Activated CD4-positive, alpha-beta T cell treated with anti-CD3 and anti-CD28 coated beads, Interleukin-2, amount 50 U/mL, for 48 hours (primary cell): ENCODE results near the gene DLX4.

Source experiments
- DNase-seq, 2 experiments: peaks; one replicate each; pipeline ENCODE4 v3.0.0-alpha.2; 2020

Gene DLX4

DNA sequence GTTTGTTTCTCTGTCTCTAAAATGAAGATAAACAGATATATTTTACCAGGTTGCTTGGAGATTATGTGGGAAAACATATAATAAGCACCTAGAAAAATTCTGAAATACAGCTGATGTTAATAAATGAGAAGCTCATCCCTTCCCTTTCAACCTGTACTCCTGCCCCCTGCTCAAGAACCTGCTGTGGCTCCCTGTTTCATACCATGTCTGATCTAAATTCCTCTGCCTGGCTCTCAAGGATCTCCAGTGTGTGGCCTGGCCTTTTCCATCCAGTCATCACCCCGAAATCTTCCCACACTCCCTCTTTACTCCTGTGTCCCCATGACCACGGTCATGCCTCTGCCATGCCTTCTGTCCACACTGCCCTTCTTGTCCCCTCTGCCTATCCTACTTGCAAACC is 19.4 kb upstream of the DLX4 start:
- no peak for DNase-seq

DNA sequence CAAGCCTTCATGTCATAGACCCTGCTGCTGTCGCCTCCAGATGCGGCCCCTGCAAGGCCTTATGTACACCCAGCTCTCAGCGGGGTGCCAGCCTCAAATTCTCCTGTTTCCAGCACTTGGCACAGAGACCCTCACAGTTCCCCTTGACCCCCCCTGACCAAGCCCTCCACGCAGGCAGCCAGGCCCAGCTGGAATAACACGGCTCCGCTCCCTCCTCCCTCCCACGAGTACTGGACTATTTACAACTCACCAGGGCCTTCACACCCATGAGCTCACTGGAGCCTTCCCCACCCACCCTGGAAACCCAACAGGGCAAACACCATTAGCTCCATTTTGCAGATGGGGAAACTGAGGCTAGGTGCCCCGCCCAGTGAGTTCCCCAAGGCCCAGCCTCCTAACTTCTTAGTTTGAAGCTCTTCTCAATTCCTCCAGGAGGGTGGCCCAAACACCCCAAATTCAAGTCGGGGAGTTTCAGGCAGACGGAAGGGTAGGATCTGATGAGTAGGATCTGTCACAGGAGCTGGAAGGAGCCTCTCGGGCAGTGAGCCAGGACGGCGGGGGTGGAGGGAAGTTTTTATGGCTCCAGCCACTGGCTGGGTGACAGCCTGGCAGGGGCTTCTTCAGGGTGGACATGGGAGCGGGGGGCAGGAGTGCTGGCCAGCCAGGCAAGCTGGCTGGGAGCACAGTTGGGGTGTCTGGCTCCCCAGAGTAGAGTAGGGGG is 17.5 kb upstream of the DLX4 start:
- DNase-seq, result no peak

DNA sequence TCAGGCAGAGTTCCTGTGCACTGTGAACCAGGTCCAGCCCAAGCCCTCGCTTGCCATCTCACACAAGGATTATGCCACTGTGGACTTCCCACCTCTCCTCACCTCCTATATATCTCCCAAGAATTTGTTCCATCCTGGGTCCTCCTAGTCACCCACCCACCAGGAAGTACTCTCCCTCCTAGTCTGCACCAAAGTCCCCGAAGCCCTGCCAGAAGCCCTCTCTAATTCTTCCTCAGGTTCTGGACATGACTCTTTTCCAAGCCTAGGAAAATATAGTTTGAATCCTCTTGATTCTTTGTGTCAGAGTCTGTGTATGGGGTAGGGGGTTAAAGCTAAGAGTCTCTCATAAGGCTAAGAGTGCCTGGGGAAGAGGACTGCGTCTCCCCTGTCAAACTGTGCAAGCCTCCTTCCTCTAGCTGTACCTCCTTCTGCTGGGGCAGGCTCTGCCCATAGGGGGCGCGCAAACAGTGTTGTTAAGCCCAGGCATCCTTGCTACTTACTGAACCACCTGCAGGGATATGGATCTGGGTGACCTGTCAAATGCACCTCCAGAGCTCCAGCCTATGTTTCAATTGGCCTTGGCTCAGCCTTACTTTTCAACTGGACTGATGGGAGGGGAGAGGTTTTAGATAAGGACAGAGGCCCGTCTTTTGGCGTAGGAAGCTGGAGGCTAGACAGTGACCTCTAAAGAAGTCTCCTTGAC is 16.6 kb upstream of the DLX4 start:
- DNase-seq, result peak; percentile 87 to 90

DNA sequence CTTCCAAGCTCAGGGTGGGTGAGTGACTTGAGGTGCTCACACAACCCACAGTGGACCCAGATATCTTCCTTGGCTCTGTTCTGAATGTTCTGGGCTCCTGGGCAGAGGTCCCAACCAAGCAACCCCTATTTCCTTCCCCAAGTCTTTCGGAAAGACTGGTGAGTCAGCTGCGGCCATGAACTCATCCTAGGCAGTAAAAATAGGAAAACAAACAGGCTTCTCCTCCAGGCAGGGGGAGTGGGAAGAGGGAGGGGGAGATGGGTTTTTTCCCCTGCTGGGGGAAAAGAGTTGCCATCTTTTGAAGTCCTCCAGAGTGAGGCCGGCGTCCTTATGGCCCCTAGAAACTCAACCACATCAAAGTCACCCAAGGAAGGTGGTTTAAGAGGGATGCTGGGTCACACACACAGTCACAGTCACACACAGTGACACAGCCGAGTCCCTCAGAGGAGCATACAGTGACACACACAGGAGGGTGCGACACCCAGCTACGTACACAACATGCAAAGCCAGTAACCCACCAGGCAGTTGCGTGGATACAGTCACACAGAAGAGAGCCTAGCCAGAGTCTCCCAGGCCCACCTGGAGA is 16.0 kb upstream of the DLX4 start:
- no peak for DNase-seq

DNA sequence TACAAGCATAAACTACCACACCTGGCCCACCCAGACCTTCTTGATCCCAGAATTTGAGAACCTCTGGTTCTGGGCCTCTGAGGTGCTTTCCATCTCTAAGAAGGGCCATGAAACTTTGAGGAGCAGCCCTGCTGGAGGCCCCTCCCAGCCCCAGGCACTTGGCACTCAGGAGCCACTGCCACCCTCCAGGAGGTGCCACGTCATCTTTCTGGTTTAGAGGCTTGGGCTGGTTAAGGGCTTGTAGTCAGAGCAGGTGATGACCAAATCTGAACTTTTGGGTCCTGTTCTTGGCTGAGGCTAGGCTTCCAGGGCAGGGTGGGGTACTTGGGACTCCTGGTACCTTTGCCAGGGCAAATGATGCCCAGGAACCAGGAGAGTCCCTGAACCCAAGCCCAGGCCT is 13.8 kb upstream of the DLX4 start:
- no peak for DNase-seq

DNA sequence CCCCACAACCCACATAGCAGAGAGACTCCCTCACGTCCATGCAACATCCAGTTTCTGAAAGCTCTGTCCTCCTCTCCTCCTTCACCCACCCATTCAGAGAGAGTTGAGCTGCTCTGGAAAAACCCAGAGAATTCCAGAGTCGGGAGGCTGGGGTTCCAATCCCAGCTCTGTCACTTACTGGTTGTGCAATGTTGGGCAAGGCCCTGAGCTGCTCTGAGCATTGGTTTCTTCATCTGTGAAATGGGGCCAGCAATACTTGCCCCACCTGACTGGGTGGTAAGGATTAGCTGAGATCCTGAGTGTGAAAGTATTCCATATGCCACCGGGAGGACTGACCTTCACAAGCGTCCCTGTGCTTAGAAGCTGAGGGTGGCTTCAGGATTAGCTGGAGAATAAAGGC is 12.2 kb upstream of the DLX4 start:
- DNase-seq, result no peak

DNA sequence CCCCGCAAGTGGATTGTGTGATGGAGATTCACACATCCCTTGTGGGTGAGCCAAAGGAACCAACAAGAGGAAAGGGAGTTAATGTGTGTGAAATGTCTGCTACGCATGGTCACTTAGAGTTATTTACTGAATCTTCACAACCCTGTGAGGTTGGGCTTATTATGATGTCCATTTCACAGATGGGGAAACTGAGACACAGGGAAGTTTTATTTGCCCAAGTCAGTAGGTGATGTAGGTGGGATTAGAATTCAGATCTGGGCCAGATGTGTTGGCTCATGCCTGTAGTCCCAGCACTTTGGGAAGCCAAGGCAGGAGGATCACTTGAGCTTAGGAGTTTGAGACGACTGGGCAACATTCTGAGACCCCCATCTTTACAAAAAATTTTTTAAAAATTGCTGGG is 11.6 kb upstream of the DLX4 start:
- no peak for DNase-seq

DNA sequence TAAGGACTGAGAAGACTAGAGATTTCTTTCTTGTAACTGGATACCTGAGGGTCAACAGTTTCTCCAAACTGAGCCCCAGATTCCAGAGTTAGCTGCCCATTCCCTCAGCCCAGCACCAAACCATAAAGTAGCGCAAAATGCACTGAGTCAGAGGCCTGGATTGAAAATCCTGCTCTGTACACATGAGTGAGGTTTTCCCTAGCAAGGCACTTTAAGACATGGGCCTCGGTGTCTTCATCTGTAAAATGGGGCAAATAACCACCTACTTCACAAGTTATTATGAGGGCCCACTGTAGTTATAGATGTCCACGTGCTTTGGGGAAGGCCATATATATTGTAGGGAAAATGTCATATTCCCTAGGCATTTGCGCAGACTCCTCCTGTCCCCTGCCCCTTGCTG is 10.3 kb upstream of the DLX4 start:
- no peak for DNase-seq

DNA sequence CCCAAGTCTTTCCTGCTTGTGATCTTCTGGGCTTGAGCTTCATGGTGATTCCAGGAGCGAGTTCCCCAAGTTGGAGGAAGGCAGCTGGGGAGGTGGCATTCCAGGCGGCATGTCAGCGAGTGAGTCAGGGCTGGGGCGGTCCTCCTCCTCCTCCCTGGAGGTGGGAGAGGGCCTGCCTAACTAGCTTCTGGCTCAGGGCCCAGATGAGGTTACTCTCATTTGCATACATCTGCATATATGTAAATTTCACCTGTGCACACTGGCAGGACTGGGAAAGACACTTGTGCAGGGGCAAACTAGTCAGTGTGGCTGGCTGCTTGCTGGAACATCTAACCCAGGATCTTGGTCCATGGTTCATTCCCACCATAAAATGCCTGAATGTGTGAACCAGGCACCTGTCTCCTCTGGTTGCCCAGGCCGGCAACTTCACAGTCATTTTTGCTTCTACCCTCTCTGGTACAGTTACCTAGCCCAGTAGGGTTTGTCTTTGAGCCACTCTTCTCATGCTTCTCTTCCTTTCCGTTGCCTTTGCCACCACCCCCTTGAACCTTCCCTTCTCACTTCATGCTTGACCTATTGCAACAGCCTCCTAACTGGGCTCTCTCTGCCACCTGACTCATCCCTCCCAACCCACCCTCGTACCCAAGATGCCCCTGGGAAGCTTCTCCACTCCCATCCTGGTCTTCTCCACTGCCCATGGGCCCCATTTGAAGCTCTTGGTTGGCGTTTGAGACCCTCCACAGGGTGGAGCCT is 9.6 kb upstream of the DLX4 start:
- no peak for DNase-seq

DNA sequence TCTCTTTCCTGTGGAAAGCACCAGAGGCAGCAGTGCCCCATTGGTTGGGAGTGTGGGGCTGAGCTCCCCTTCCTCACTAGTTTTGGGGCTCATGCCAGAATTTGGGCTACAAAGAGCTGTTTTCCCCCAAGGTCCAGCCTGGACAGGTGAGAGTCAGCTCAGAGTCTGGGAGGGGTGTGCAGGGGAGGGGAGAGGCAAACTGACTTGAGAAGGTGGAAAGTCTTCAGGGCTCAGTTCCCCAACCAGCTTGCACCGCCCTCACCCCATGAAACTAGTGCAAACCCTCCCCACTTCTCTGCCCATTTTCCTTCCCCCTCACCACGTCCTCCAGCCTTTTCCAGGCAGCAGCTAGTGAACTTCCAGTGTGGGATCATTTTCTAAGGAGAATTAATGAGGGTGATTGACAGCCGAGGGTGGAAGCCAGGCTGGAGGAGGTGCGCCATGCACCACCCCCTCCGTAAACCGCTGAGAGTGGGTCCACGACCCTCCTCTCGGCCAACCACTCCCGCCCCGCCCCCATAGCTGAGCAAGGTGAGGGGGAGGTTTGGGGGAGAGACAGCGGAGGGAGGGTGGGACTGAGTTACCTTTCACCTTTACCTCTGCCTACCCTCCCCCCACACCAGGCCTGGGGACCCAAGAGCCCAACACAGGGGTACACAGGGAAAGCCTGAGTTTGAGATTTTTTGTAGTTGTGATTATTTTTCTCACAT is 6.2 kb upstream of the DLX4 start:
- no peak for DNase-seq

DNA sequence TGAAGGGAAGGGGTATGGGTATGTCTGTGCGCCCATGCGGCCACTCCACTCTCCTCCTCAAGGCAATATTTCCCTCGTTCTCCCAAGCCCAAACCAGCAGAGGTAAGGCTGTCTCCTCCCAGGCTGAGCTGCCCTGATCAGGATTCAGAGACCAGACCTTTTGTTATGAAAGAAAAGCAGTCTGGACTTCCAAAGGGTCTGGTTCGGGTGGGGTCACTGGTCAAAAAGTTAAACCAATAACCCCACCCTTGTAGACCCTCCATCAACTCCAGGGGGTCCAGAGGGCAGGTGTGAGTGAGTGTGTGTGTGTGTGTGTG is 5.7 kb upstream of the DLX4 start:
- no peak for DNase-seq

DNA sequence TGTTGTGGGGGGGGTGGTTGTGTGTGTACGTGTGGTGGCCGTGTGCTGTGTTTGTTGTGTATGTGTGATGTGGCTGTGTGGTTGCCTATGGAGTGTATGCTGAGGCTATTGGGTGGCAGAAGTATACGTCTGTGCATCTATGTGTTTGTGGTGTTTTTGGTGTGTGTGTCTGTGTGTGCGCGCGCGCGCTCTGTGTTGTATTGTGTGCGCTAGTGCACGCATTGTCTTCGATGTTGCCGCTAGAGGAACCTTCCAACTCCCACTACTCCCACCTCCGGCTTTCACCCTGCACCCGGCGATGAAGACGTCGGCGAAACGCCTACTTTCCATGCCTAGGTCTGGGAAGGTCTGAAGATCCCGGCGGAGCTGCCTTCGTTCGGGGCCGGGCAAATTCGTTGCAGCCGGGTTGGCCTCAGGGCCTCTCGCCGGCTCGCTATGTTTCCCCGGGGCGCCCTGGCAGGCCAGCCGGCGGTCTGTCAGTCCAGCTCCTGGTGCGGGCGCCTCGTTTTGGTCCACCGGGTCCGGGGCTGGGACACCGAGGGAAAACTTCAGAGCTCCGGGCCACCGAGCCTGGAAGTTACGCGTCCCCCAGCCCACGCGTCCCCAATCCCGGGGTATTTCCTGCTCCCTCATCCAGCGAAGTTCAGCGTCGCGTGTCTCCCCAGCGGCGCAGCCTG is 5.2 kb upstream of the DLX4 start:
- no peak for DNase-seq

DNA sequence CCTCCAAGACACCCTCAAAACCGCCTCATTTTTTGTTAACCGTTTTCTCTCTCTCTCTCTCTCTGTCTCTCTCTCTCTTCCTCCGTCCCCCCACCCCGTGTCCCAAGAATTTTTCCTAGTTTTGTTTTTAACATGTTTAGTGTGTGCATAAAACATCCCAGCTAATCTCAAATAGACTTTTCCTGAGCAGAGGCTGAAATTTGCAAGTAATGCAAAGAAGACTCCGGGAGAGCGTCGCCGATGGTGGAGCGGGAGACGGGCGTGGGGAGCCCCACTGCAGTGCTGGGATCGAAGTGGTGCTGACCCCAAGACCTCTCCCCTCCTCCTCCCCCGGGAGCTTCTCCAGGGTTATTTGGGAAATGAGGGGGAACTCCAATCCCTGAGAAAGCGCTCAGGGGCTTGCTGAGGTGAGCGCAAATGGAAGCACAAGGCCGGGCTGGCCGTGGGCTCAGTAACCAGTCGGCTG is 4.7 kb upstream of the DLX4 start:
- no peak for DNase-seq

DNA sequence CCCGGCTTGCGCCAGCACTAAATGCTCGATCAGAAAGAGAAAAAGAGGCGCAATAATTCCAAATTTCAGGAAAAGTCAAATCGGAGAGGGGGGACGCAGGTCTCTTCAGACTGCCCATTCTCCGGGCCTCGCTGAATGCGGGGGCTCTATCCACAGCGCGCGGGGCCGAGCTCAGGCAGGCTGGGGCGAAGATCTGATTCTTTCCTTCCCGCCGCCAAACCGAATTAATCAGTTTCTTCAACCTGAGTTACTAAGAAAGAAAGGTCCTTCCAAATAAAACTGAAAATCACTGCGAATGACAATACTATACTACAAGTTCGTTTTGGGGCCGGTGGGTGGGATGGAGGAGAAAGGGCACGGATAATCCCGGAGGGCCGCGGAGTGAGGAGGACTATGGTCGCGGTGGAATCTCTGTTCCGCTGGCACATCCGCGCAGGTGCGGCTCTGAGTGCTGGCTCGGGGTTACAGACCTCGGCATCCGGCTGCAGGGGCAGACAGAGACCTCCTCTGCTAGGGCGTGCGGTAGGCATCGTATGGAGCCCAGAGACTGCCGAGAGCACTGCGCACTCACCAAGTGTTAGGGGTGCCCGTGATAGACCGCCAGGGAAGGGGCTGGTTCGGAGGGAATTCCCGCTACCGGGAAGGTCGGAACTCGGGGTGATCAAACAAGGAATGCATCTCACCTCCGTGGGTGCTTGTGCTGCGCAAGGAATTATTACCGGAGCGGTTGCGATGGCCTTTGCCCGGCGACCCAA is 4.0 kb upstream of the DLX4 start:
- DNase-seq, result peak; percentile 28 to 36

DNA sequence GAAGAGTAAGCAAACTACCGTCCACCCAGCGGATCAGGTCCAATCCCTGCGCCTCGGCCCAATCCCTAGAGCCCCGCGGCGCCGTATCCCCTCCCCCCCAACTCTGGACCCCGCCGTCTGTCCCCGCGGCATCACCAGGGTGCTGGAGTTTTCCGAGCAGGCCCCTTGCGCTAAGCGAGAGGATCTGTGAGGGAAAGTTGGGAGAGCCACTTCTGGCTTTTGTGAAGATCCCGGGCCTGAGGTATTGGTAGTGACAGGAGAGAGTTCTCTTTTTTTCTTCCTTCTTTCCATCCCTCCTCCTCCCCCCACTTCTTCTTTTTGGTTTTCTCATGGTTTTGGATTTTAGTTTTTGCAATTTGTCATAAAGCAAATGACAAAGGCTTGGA is 3.5 kb upstream of the DLX4 start:
- DNase-seq, result no peak

DNA sequence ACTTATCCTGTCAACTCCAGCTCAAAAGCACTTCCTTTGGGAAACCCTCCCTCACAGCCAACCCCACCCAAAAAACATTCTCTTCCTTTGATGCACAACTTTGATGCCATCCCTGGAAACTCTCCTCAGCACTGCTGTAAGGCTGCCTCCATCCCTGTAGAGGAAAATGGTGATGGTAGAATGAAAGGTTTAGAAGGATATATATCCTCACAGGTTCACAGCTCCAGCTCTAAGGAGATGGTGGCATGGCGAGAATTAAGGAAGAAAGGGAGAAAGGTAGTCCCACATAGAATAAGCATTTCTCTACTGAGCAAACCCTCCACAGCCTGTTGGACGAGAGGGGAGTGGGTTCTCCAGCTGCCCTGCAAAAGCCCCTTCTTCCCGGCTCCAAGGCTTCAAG is 2.2 kb upstream of the DLX4 start:
- no peak for DNase-seq

DNA sequence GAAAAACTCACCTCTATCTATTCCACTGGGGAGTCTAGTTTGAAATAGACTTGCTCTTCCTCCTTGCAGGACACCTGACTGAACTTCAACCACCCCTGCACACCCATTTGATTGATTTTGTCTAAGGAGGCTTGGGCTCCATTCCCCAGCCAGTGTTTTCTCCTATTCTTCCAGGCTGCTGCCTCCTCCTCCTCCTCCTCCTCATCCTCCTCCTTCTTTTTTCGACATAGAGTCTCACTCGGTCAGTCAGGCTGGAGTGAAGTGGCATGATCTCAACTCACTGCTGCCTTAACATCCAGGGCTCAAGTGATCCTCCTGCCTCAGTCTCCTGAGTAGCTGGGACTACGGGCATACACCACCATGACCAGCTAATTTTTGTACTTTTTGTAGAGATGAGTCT is 1.8 kb upstream of the DLX4 start:
- DNase-seq, result no peak

DNA sequence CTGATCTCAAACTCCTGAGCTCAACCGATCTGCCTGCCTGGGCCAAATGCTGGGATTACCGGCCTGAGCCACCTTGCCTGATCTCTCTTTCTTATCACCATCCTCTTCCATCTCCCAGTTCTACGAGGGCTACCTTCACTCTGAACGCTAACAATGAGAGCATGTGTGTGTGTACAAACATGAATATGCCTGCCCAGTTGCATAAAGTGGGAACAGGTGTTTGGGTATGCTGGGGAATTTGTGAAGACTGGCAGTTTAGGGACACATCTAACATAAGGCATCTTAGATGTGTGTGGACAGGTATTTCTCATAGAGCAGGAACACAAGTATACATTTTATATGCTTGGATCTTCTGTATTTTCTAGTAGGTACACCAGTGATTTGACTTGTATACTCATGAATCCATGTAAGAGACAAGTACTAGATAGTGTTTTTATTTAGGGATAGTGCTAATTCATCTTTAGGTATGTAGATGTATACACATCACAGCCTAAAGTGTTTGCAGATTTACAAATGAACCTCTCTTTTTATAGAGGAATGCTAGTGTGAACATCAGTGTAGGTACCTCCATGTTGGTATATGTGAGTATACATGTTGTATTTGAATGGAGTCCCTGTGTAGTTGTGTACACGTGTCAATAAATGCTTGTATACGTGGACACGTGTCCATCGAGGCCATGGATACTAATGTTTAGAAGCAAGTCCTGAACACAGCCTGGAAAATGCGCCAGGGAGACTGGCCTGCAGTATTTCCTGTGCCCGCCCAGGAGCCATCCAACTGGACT is 1.2 kb upstream of the DLX4 start:
- DNase-seq, result no peak

DNA sequence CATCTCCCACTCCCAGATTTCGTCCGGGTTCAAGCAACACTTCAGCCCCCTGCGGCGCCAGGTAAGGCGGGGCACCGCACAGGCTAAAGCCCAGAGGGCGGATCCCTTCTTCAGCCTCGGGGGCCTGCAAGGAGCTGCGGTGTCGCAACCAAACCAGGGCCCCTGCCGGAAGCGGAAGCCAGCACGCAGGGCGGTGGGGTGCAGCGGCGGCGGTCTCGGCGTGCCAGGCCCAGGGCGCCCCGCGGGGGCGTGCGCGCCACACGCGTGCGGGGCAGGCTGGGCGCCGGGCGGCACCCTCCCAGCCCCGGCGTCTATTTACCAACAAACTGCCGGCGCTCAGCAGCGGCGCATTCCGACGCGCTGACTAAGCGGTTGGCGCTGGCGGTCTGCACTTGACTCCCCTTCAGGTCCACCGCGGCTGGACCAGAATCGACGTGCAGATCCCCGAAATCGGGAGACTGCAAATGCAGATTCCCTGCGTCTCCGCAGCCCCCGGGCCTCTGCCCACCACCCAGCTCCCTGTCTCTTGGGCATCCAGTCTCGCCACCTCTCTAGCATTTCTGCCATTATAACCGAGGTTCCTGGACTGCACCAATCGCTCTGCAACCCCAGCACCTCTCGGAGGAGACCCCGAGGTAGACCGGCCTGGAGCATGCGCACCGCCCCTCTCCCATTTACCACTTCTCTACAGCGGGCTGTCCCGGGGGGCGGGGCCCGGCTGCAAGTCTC is 421 bp upstream of the DLX4 start:
- peak; percentile 76 to 82 for DNase-seq

DNA sequence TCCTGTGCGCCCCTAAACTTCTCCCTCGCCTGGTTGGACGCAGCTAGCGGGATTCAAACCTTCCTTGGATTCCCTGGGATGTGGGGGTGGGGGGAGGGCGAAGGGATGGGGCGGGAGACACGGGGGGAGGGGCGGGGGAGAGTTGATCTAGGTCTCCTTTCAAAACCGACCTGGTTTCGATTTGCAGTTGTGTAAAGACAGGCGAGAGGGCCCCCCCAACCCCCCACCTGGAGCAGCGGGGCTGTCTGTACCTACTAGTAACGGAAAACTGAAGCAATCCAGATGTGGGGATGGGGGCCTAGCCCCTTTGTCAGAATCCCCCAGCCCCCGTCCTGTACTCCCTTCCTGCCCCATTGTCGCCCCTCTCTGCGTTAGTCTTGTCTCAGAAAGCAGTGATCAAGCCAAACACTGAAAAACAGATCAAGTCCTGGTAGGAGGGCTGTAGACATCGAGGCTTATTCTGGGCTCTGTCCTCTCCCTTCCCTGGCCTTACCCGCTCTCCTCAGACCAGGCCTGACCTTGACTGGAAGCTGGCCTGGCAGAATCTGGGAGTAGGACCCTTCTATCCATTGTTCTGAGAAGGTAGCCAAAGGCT is 902 bp downstream of the DLX4 start:
- DNase-seq, result no peak
